ENCODE data around the gene BBS5.
"Not testable (repeated sequence)": the region's sequence is repeated elsewhere in the genome, so short reads cannot be mapped to it uniquely, and the experiment has no call there.

DNA sequence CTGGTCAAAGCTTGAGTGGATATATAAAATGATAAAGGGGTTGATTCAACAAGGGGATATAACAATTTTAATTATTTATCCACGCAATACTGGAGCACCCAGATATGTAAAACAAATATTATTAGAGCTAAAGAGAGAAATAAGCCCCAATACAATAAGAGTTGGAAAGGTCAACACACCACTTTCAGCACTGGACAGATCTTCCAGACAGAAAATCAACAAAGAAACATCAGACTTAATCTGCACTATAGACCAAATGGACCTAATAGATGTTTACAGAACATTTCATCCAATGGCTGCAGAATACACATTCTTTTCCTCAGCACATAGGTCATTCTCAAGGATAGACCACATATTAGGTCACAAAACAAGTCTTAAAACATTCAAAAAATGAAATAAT, 45.1 kb upstream of the BBS5 start:
- not testable (repeated sequence) for TF ChIP-seq CTCF (IDR thresholded peaks at IDR 0.05 in 2 of 3, conservative IDR thresholded peaks at IDR 0.05 in 1 of 3; ENCODE audit: borderline replicate concordance in 1 of 3, insufficient read depth in 1 of 3, low read depth in 2 of 3, low read length in 2 of 3); POLR2A (IDR thresholded peaks at IDR 0.05; ENCODE audit: borderline replicate concordance, extremely low read depth, insufficient read depth, insufficient read length); RAD21 (IDR thresholded peaks at IDR 0.05; ENCODE audit: low read depth); EGR1 (IDR thresholded peaks at IDR 0.05; ENCODE audit: low read depth); JUND (IDR thresholded peaks at IDR 0.05); EZH2phosphoT487 (IDR thresholded peaks at IDR 0.05; ENCODE audit: borderline replicate concordance); YY1 (IDR thresholded peaks at IDR 0.05; ENCODE audit: extremely low read depth, insufficient replicate concordance, low read depth, low read length); EZH2 (IDR thresholded peaks at IDR 0.05); SRF (IDR thresholded peaks at IDR 0.05; ENCODE audit: low read depth); POLR2AphosphoS5 (IDR thresholded peaks at IDR 0.05; ENCODE audit: low read depth, low read length); TCF7L2 (IDR thresholded peaks at IDR 0.05; ENCODE audit: borderline replicate concordance, extremely low read depth, insufficient read depth, insufficient read length)
- TF ChIP-seq, protein P1, sequence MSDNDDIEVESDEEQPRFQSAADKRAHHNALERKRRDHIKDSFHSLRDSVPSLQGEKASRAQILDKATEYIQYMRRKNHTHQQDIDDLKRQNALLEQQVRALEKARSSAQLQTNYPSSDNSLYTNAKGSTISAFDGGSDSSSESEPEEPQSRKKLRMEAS (IDR thresholded peaks at IDR 0.05): not testable (repeated sequence)

Data from HCT116 (cell line).